OCI-LY3 (cell line): ENCODE measurements around the gene FCRL6.
A peak's percentile ranks its signal among the peaks of the same experiment; 100 is the strongest.

Experiments
- H2AFZ ChIP-seq: fragments of 200-600, 300-600 bp; shearing (Covaris generic); 2 replicates; pipeline ENCODE4 v1.6.0; 2014; ENCODE audit warnings: antibody characterized with exemption, low read depth, low read length
- H3K27ac ChIP-seq: fragments of 200-600, 300-600 bp; sonication (generic); 2 replicates; pipeline ENCODE4 v1.5.1; 2014; ENCODE audit warnings: mild to moderate bottlenecking, low read length, moderate library complexity, mixed read lengths
- H3K27me3 ChIP-seq: fragments of 200-600, 300-600 bp; sonication (generic); 2 replicates; pipeline ENCODE4 v1.6.1; 2014; ENCODE audit warnings: low read depth, low read length, mixed read lengths
- H3K36me3 ChIP-seq: fragments of 200-600, 300-600 bp; sonication (generic); replicated peaks from 2 replicates; pipeline ENCODE3; 2014; ENCODE audit warnings: low read depth, low read length, mixed read lengths
- H3K4me1 ChIP-seq: fragments of 300-600, 200-600 bp; sonication (generic); 2 replicates; pipeline ENCODE4 v1.6.1; 2014; ENCODE audit warnings: low read length, mixed read lengths
- H3K4me2 ChIP-seq: fragments of 200-600, 300-600 bp; sonication (generic); 2 replicates; pipeline ENCODE4 v1.6.1; 2014; ENCODE audit warnings: low read length, mixed read lengths
- H3K4me3 ChIP-seq: fragments of 300-600, 200-600 bp; sonication (generic); 2 replicates; pipeline ENCODE4 v1.5.1; 2014; ENCODE audit warnings: antibody characterized with exemption, mild to moderate bottlenecking, low read length, moderate library complexity
- H3K79me2 ChIP-seq: fragments of 300-600, 200-600 bp; shearing (Covaris generic); 2 replicates; pipeline ENCODE4 v1.6.1; 2014; ENCODE audit warnings: mild to moderate bottlenecking, low read length, mixed read lengths
- H3K9ac ChIP-seq: fragments of 300-600, 200-600 bp; shearing (Covaris generic); 2 replicates; pipeline ENCODE4 v1.6.0; 2014; ENCODE audit warnings: mild to moderate bottlenecking, low read length, moderate library complexity
- H3K9me3 ChIP-seq: fragments of 200-600, 300-600 bp; shearing (Covaris generic); 2 replicates; pipeline ENCODE4 v1.6.1; 2014; ENCODE audit warnings: low read length, mixed read lengths; ENCODE audit not compliant: insufficient read depth
- H4K20me1 ChIP-seq: fragments of 200-600, 300-600 bp; sonication (generic); 2 replicates; pipeline ENCODE4 v1.6.1; 2016; ENCODE audit warnings: low read length, mixed read lengths; ENCODE audit not compliant: insufficient read depth
- CTCF ChIP-seq: fragments of 200-600, 300-600 bp; sonication (generic); IDR thresholded peaks from 2 replicates; pipeline ENCODE4 v1.5.1; 2014; ENCODE audit warnings: antibody characterized with exemption, low read length, low read depth
- EZH2phosphoT487 ChIP-seq: fragments of 200-600 bp; shearing (Covaris generic); IDR thresholded peaks from 2 replicates; pipeline ENCODE4 v1.6.1; 2018; ENCODE audit warnings: antibody characterized with exemption, mixed run types, low read depth

FCRL6 gene

GRCh38 chr1:159848326-159848725 lies 46.2 kb downstream of the FCRL6 start:
- TF ChIP-seq CTCF, result no peak
- no peak for TF ChIP-seq EZH2phosphoT487
- Histone ChIP-seq H3K79me2 (no peaks in the 10 kb centered on the region), H4K20me1 (no peaks in the 10 kb centered on the region), H3K27me3 (peaks cover 72% of the 10 kb centered on the region), H2AFZ (no peak overlapping the region), H3K36me3 (no peaks in the 10 kb centered on the region), H3K9ac (no peak overlapping the region), H3K4me2 (no peak overlapping the region), H3K27ac (no peak overlapping the region), H3K4me1 (no peaks in the 10 kb centered on the region), H3K4me3 (no peak overlapping the region), H3K9me3 (no peaks in the 10 kb centered on the region)

DNA sequence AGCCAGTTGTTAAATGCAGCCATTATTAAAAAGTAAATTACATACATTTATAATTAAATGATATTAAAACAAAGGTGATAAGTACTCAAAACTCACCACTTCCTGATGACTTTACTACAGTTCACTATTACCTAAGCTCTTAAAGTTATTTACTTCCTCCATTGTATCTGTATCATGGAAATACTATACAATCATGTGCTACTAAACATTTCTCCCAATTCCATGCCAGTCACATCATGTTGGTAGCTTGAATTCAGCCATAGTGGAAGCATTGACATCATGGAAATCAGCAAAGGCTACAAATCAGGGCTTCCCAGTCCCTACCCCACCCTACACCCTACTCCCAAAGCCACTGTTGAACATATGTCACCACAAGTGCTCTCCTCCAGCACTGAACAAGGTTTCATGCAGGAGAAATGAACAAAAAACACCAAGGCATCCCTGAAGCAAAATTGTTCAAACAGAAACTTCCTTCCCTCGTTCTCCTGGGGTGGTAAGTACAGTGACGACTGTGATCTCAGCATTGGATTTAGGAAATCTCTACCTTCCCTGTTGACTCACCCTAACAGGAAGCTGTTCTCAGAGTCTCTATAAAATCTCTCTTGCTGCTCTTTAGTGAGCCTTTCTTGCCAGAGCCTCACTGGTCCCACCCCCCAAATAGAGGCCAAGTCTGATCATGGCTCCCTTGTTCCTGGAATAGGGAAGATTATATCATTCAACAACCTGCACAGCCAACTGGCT lies 47.6 kb downstream of the FCRL6 start:
- TF ChIP-seq EZH2phosphoT487 (no peak), CTCF (no peak)
- Histone ChIP-seq H3K4me3 (no peak overlapping the region), H3K9me3 (no peaks in the 10 kb centered on the region), H3K27ac (no peak overlapping the region), H3K4me2 (no peak overlapping the region), H3K36me3 (no peaks in the 10 kb centered on the region), H4K20me1 (no peaks in the 10 kb centered on the region), H3K9ac (no peak overlapping the region), H2AFZ (no peak overlapping the region), H3K27me3 (peaks cover 58% of the 10 kb centered on the region), H3K4me1 (no peaks in the 10 kb centered on the region), H3K79me2 (no peaks in the 10 kb centered on the region)

DNA sequence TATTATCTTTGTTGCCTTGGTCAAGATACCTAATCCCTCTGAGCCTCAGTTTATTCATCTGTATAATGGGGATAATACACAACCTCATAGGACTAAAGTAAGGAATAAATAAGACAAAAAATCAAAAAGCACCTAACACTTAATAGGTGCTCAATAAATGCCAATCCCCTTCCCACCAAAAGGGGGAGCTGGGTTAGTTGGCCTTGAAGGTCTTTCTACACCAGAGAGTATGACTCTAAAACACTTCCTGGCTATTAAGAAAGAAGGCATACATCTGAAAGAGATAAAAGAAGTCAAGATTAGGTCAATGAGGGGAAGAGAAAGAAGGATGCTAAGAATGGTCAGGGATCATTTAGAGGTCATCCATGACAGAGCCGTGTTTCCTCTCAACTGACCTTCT lies 49.2 kb downstream of the FCRL6 start:
- Histone ChIP-seq H3K4me3 (no peak overlapping the region), H3K36me3 (no peaks in the 10 kb centered on the region), H3K4me1 (no peaks in the 10 kb centered on the region), H3K9ac (no peak overlapping the region), H3K9me3 (no peaks in the 10 kb centered on the region), H4K20me1 (no peaks in the 10 kb centered on the region), H3K79me2 (no peaks in the 10 kb centered on the region), H3K27ac (no peak overlapping the region), H3K4me2 (no peak overlapping the region), H3K27me3 (peaks cover 50% of the 10 kb centered on the region), H2AFZ (no peak overlapping the region)
- TF ChIP-seq EZH2phosphoT487 (no peak), CTCF (peak; percentile 25)

GRCh38 chr1:159853417-159854115 lies 51.4 kb downstream of the FCRL6 start:
- no peak overlapping the region for H3K27ac ChIP-seq
- no peak overlapping the region for H3K4me3 ChIP-seq
- H3K27me3 ChIP-seq, result peaks cover 31% of the 10 kb centered on the region
- no peak overlapping the region for H3K4me2 ChIP-seq
- no peaks in the 10 kb centered on the region for H3K79me2 ChIP-seq
- H2AFZ ChIP-seq, result no peak overlapping the region
- TF ChIP-seq CTCF (no peak), EZH2phosphoT487 (no peak)
- H3K9ac ChIP-seq, result no peak overlapping the region
- H3K36me3 ChIP-seq, result no peaks in the 10 kb centered on the region
- no peaks in the 10 kb centered on the region for H3K4me1 ChIP-seq
- H4K20me1 ChIP-seq, result no peaks in the 10 kb centered on the region
- no peaks in the 10 kb centered on the region for H3K9me3 ChIP-seq
